A549 (cell line): Measurements from ENCODE around the gene SUSD3. TPM values are rescaled to one million over a fixed set of nuclear protein-coding genes. Genes with fewer than 3 reads are reported as not detected.

ENCODE experiments used
- ATAC-seq, 2 experiments: fragments of 200-7000 bp in 1 of 2; fragments of >200 bp in 1 of 2; cut with Nextera tagmentation in 1 of 2; cut with Tn5 transposase in 1 of 2; 3 replicates each; pipeline versions ENCODE4 v1.8.0 to v1.9.1; 2018 to 2020; ENCODE audit warnings: mild to moderate bottlenecking in 1 of 2, moderate library complexity in 1 of 2
- CTCF ChIA-PET: fragments of 300-600 bp; sonication (Branson Sonifier 250); formaldehyde crosslinking; extraction: SDS; loops from one replicate; lab custom pipeline; 2021; ENCODE audit warnings: antibody characterized with exemption, inconsistent platforms; lab: Yijun Ruan, JAX
- POLR2A ChIA-PET: fragments of 350-600 bp; formaldehyde crosslinking; extraction: SDS; loops from one replicate; lab custom pipeline; 2021; ENCODE audit warnings: antibody characterized with exemption, inconsistent platforms; lab: Yijun Ruan, JAX
- DNase-seq, 2 experiments: peaks; one replicate each; pipeline versions ENCODE4 v3.0.0 to v3.0.0-alpha.2; 2011 to 2016; ENCODE audit warnings: low read depth in 1 of 2, low spot score in 1 of 2
- FAIRE-seq: peaks from 2 replicates; lab custom pipeline; 2011; peaks lifted over from hg19 to GRCh38; lab: Jason Lieb, UNC
- H3K27ac ChIP-seq, 2 experiments: fragments of >200 bp; sonication (Bioruptor Twin); formaldehyde crosslinking; 3 replicates each; pipeline ENCODE4 v1.5.1; 2016 to 2017
- H3K4me1 ChIP-seq: fragments of >200 bp; sonication (Bioruptor Twin); formaldehyde crosslinking; 3 replicates; pipeline ENCODE4 v1.6.1; 2016
- H3K4me2 ChIP-seq: fragments of >200 bp; sonication (Bioruptor Twin); formaldehyde crosslinking; 3 replicates; pipeline ENCODE4 v1.6.1; 2016
- H3K4me3 ChIP-seq: fragments of >200 bp; sonication (Bioruptor Twin); formaldehyde crosslinking; 3 replicates; pipeline ENCODE4 v1.5.1; 2016
- H3K9me3 ChIP-seq: fragments of >200 bp; sonication (Bioruptor Twin); formaldehyde crosslinking; 3 replicates; pipeline ENCODE4 v1.6.1; 2016
- BHLHE40 ChIP-seq: IDR thresholded peaks from 2 replicates; pipeline ENCODE4 v1.6.1; 2012; ENCODE audit warnings: low read depth, low read length, inconsistent platforms
- EHF ChIP-seq: fragments of 250-450 bp; sonication (Bioruptor Pico); IDR thresholded peaks from 2 replicates; pipeline ENCODE4 v1.5.0; 2020; ENCODE audit warnings: mild to moderate bottlenecking
- EP300 ChIP-seq, 2 experiments: fragments of >200 bp; sonication (Bioruptor Twin); formaldehyde crosslinking; IDR thresholded peaks; 2 replicates in 1 of 2; 3 replicates in 1 of 2; pipeline ENCODE4 v1.6.1; 2016 to 2017
- HDAC2 ChIP-seq: fragments of 200-600 bp; sonication (generic); IDR thresholded peaks from 2 replicates; pipeline ENCODE4 v1.6.1; 2016
- HEYL ChIP-seq: fragments of 250-450 bp; sonication (Bioruptor Pico); IDR thresholded peaks from 2 replicates; pipeline ENCODE4 v1.8.0; 2021; ENCODE audit warnings: mild to moderate bottlenecking, moderate library complexity
- HOXA7 ChIP-seq: fragments of 250-450 bp; sonication (Bioruptor Pico); IDR thresholded peaks from 2 replicates; pipeline ENCODE4 v1.5.0; 2020; ENCODE audit warnings: mild to moderate bottlenecking, moderate library complexity
- HOXB5 ChIP-seq: fragments of 250-450 bp; sonication (Bioruptor Pico); IDR thresholded peaks from 2 replicates; pipeline ENCODE4 v1.5.0; 2020; ENCODE audit warnings: mild to moderate bottlenecking, moderate library complexity
- JUN ChIP-seq, 2 experiments: fragments of >200 bp; sonication (Bioruptor Twin); formaldehyde crosslinking; IDR thresholded peaks; 2 replicates in 1 of 2; 3 replicates in 1 of 2; pipeline ENCODE4 v1.6.1; 2016 to 2017
- KDM5A ChIP-seq: fragments of 200-600 bp; sonication (generic); IDR thresholded peaks from 2 replicates; pipeline ENCODE4 v1.6.1; 2016; ENCODE audit warnings: antibody characterized with exemption, mild to moderate bottlenecking
- MAFK ChIP-seq: fragments of 450-650 bp; IDR thresholded peaks from 2 replicates; pipeline ENCODE4 v1.6.1; 2014; ENCODE audit not compliant: partially characterized antibody
- NFE2L2 ChIP-seq: fragments of 150-350 bp; conservative IDR thresholded peaks from 2 replicates; pipeline ENCODE4 v1.6.1; 2014; ENCODE audit warnings: low read length
- NR3C1 ChIP-seq: fragments of >200 bp; sonication (Bioruptor Twin); formaldehyde crosslinking; IDR thresholded peaks from 3 replicates; pipeline ENCODE4 v1.6.1; 2017
- POLR2A ChIP-seq: IDR thresholded peaks from 2 replicates; pipeline ENCODE4 v1.6.1; 2012; ENCODE audit warnings: mild to moderate bottlenecking, low read length
- RAD21 ChIP-seq, 2 experiments: fragments of >200 bp in 1 of 2; sonication (Bioruptor Twin) in 1 of 2; formaldehyde crosslinking in 1 of 2; IDR thresholded peaks in 1 of 2; conservative IDR thresholded peaks in 1 of 2; 2 replicates in 1 of 2; 3 replicates in 1 of 2; pipeline ENCODE4 v1.6.1; 2012 to 2018; ENCODE audit warnings: inconsistent platforms in 1 of 2
- RNF2 ChIP-seq: fragments of 200-600 bp; sonication (generic); IDR thresholded peaks from 2 replicates; pipeline ENCODE4 v1.6.1; 2016; ENCODE audit warnings: low read depth, mild to moderate bottlenecking, antibody characterized with exemption, moderate library complexity, borderline replicate concordance
- TFCP2L1 ChIP-seq: fragments of 250-450 bp; sonication (Bioruptor Pico); IDR thresholded peaks from 2 replicates; pipeline ENCODE4 v1.5.0; 2021; ENCODE audit warnings: mild to moderate bottlenecking
- ZFP36 ChIP-seq: fragments of 450-650 bp; IDR thresholded peaks from 2 replicates; pipeline ENCODE4 v1.6.1; 2014; ENCODE audit warnings: borderline replicate concordance; ENCODE audit not compliant: partially characterized antibody
- ZNF302 ChIP-seq: fragments of 250-450 bp; sonication (Bioruptor Pico); IDR thresholded peaks from 2 replicates; pipeline ENCODE4 v1.9.0; 2021; ENCODE audit warnings: inconsistent platforms, mild to moderate bottlenecking, moderate library complexity
- WGBS: methylation state at CpG from one replicate; pipeline ENCODE4 v1.1.6; 2017; ENCODE audit errors: missing lambda C conversion rate; 5-methylcytosine and 5-hydroxymethylcytosine counted together
- polyA plus RNA-seq, 4 experiments: library from polyadenylated mRNA; depleted of rRNA in 3 of 4; stranded (reverse); fragments of >200 nt; fragmentation: RNase III in 1 of 4; extraction: RNeasy Plus Mini Kit Qiagen cat#74134 plus additional on column Dnase treatment in 1 of 4; gene quantifications; 2 replicates in 3 of 4; 3 replicates in 1 of 4; pipeline ENCODE4 v1.2.3, GENCODE V29; 2011 to 2017
- TF ChIP-seq, protein P1 (sequence below): IDR thresholded peaks from 2 replicates; pipeline ENCODE4 v1.6.1; 2012
- TF ChIP-seq, protein P2 (sequence below): fragments of >200 bp; sonication (Bioruptor Twin); formaldehyde crosslinking; IDR thresholded peaks from 2 replicates; pipeline ENCODE4 v1.6.1; 2016
- TF ChIP-seq, protein P3 (sequence below): fragments of 200-600 bp; sonication (generic); IDR thresholded peaks from 2 replicates; pipeline ENCODE4 v1.6.1; 2016; ENCODE audit warnings: antibody characterized with exemption, mild to moderate bottlenecking, moderate library complexity
- TF ChIP-seq, protein P4 (sequence below): fragments of 150-350 bp; IDR thresholded peaks from 2 replicates; pipeline ENCODE4 v1.6.1; 2014; ENCODE audit warnings: low read depth, mild to moderate bottlenecking, low read length

Gene SUSD3
- polyA plus RNA-seq, 2 of the 4 experiments (the other 2 are of a cell fraction), result 0.27 to 0.34 TPM

DNA sequence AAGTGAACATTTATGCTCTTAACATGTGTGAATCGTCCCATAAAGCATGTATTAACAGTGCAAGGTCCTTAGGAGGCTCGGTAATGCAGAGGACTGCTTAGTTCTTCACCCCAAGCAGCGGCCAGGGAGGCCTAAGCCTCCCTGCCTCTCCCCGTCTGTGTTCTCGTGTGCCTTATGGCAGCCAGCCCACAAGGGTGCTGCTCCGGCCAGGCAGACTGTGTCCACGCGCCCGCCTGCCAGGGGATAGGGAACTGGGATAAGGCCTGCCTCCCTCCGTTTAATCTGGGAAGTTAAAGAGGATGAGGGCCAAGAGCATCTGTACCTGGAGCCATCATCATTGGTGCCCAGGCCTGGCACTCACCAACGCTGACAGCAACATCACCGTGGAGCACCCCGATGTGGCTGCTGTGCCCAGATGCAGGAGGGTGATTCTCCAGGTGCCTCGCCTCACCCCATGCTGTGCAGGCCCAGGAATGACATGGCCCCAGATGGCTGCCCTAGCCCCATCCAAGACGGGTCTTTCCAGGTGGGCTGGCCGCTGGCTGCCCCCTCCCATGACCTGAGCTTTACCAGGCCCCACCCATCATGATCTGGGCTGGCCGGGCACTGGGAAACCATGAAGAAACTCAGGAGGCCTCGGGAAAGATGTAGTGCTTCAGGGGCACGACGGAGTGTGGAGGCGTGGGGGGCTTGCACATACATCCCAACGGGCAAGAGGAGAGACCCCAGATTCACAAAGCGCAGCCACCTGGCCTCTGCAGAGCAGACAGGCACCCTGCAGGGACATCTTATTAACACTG lies 35.6 kb upstream of the SUSD3 start:
- Histone ChIP-seq H3K9me3 (no peaks in the 10 kb centered on the region), H3K4me2 (no peak overlapping the region), H3K4me1 (no peaks in the 10 kb centered on the region), H3K27ac (no peak overlapping the region), H3K4me3 (no peak overlapping the region)
- DNase-seq, result no peak
- WGBS, result 81% methylated on average over 17 of the region's 23 CpGs
- CTCF ChIA-PET, result interaction anchor here (0.6 to 1.5 kb wide), 5 partner anchors 11 to 86 kb away, joined by 3 to 4 read pairs (median 3); no protein-coding TSS in a partner anchor
- TF ChIP-seq RNF2 (no peak), HDAC2 (no peak), HEYL (CRISPR knock-in tag) (no peak), MAFK (no peak), RAD21 (conservative IDR thresholded peaks at IDR 0.05 in 1 of 2, IDR thresholded peaks at IDR 0.05 in 1 of 2) (no peak), POLR2A (no peak), EHF (no peak)
- TF ChIP-seq, protein P1, sequence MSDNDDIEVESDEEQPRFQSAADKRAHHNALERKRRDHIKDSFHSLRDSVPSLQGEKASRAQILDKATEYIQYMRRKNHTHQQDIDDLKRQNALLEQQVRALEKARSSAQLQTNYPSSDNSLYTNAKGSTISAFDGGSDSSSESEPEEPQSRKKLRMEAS, result no peak
- ATAC-seq, result no peak
- no peak for FAIRE-seq
- POLR2A ChIA-PET, result no interaction called here

DNA sequence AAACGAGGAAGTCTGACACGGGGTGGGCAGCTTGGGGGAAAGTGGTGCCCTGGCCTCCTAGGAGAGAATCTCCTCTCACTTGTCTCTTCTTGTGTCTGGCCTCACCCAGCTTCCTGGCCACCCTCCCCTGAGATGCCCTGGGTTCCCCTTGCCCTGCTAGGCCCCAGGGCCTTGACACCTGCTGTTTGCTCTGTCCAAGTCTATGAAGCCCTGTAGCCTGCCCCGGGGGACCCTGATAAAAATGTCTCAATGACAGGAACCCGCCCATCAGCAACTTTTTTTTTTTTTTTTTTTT lies 35.0 kb upstream of the SUSD3 start:
- CTCF ChIA-PET, result interaction anchor here (0.7 to 1.5 kb wide), 5 partner anchors 10 to 593 kb away, joined by 3 to 5 read pairs (median 4); no protein-coding TSS in a partner anchor
- TF ChIP-seq MAFK (no peak), RAD21 (conservative IDR thresholded peaks at IDR 0.05 in 1 of 2, IDR thresholded peaks at IDR 0.05 in 1 of 2) (no peak), HDAC2 (no peak)
- TF ChIP-seq, all 56 proteins: peak for 0
- Histone ChIP-seq H3K4me1 (no peaks in the 10 kb centered on the region), H3K4me3 (no peak overlapping the region), H3K9me3 (no peaks in the 10 kb centered on the region), H3K27ac (no peak overlapping the region), H3K4me2 (no peak overlapping the region)
- POLR2A ChIA-PET, result interaction anchor here (0.7 kb wide), 1 partner anchor 74 kb away, joined by 5 read pairs; no protein-coding TSS in a partner anchor
- DNase-seq, result no peak
- ATAC-seq, result no peak
- 71% methylated on average over 4 of the region's 4 CpGs for WGBS
- FAIRE-seq, result no peak

DNA sequence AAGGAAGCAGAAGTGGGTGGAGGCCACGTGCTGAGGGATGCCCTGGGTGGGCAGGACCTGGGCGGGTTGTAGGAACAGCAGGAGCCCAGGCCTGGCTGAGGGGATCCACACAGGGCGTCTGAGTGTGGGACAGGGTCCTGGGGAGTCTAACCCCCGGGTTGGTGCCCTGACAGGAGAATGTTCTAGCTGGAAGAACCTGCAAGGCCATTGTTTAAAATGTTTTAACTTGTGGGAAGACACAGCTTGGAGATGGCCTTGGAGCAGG lies 33.9 kb upstream of the SUSD3 start:
- FAIRE-seq (no peak), DNase-seq (no peak), ATAC-seq (no peak)
- WGBS, result 41% methylated on average over 4 of the region's 4 CpGs
- no peaks in the 10 kb centered on the region for H3K4me1 ChIP-seq
- ChIA-PET CTCF (interaction anchor here (0.9 to 2.5 kb wide), 3 partner anchors 21 to 67 kb away, joined by 3 to 20 read pairs (median 3); no protein-coding TSS in a partner anchor), POLR2A (no interaction called here)
- no peaks in the 10 kb centered on the region for H3K9me3 ChIP-seq
- no peak overlapping the region for H3K4me3 ChIP-seq
- no peak overlapping the region for H3K27ac ChIP-seq
- H3K4me2 ChIP-seq, result no peak overlapping the region
- TF ChIP-seq KDM5A (no peak), POLR2A (no peak), EP300 (IDR thresholded peaks at IDR 0.05) (no peak), HOXA7 (CRISPR knock-in tag) (no peak), BHLHE40 (no peak), TFCP2L1 (no peak), ZFP36 (no peak), HOXB5 (no peak), NR3C1 (no peak), NFE2L2 (no peak), JUN (IDR thresholded peaks at IDR 0.05) (no peak), ZNF302 (no peak)
- TF ChIP-seq, protein P2, sequence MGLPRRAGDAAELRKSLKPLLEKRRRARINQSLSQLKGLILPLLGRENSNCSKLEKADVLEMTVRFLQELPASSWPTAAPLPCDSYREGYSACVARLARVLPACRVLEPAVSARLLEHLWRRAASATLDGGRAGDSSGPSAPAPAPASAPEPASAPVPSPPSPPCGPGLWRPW, result no peak
- TF ChIP-seq, protein P3, sequence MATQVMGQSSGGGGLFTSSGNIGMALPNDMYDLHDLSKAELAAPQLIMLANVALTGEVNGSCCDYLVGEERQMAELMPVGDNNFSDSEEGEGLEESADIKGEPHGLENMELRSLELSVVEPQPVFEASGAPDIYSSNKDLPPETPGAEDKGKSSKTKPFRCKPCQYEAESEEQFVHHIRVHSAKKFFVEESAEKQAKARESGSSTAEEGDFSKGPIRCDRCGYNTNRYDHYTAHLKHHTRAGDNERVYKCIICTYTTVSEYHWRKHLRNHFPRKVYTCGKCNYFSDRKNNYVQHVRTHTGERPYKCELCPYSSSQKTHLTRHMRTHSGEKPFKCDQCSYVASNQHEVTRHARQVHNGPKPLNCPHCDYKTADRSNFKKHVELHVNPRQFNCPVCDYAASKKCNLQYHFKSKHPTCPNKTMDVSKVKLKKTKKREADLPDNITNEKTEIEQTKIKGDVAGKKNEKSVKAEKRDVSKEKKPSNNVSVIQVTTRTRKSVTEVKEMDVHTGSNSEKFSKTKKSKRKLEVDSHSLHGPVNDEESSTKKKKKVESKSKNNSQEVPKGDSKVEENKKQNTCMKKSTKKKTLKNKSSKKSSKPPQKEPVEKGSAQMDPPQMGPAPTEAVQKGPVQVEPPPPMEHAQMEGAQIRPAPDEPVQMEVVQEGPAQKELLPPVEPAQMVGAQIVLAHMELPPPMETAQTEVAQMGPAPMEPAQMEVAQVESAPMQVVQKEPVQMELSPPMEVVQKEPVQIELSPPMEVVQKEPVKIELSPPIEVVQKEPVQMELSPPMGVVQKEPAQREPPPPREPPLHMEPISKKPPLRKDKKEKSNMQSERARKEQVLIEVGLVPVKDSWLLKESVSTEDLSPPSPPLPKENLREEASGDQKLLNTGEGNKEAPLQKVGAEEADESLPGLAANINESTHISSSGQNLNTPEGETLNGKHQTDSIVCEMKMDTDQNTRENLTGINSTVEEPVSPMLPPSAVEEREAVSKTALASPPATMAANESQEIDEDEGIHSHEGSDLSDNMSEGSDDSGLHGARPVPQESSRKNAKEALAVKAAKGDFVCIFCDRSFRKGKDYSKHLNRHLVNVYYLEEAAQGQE, result no peak
- TF ChIP-seq, protein P4, sequence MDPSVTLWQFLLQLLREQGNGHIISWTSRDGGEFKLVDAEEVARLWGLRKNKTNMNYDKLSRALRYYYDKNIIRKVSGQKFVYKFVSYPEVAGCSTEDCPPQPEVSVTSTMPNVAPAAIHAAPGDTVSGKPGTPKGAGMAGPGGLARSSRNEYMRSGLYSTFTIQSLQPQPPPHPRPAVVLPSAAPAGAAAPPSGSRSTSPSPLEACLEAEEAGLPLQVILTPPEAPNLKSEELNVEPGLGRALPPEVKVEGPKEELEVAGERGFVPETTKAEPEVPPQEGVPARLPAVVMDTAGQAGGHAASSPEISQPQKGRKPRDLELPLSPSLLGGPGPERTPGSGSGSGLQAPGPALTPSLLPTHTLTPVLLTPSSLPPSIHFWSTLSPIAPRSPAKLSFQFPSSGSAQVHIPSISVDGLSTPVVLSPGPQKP, result no peak
